ENCODE measurements around the gene ROR2. TPM values are rescaled to one million over a fixed set of nuclear protein-coding genes. Genes with fewer than 3 reads are reported as not detected.
"Not testable (repeated sequence)": the region's sequence is repeated elsewhere in the genome, so short reads cannot be mapped to it uniquely, and the experiment has no call there.

Gene ROR2
- total and polyA plus RNA-seq, 8 donors, result 3.0 to 21.4 (median 9.8) TPM

DNA sequence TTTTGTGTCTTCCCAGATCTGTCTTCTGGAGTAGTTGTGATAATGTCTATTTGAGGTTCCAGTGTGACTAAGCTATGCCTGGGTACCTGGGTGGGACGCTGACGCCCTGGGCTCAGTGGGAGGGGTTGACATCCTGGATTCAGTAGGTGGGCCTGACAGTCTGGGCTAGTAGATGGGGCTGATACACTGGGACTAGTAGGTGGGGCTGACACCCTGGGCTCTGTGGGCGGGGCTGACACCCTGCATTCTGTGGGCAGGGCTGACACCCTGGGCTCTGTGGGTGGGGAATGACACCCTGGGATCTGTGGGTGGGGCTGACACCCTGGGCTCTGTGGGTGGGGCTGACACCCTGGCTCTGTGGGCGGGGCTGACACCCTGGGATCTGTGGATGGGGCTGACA is 153.5 kb downstream of the ROR2 start:
- DNase-seq, result peak in 1 of 2 donors; percentile 56
- Histone ChIP-seq H3K27ac (peak overlapping the region in 3 of 5 donors; percentile 61 to 81 (median 68)), H3K4me1 (peaks cover 4 to 42% (median 23%) of the 10 kb centered on the region in 4 donors)
- H3K36me3 ChIP-seq; H3K9me3 ChIP-seq; H3K4me3 ChIP-seq; intact Hi-C loops (cut with DNase I; ENCODE audit: low total_unique reads); H3K27me3 ChIP-seq: not testable (repeated sequence)
- 70 to 86% (median 83%) methylated on average over 2 to 4 of the region's 4 CpGs for WGBS, 5 donors

- 39 to 47% (median 40%) methylated on average over 6 of the region's 6 CpGs for WGBS, 5 donors
- intact Hi-C loops (cut with DNase I; ENCODE audit: low total_unique reads), result no loop called here
- no peak overlapping the region for H3K4me3 ChIP-seq
- H3K36me3 ChIP-seq, result no peaks in the 10 kb centered on the region
- H3K27me3 ChIP-seq, result no peaks in the 10 kb centered on the region
- H3K27ac ChIP-seq, result peak overlapping the region in 4 of 5 donors; percentile 3 to 81 (median 44)
- H3K4me1 ChIP-seq, result peaks cover 4 to 34% (median 20%) of the 10 kb centered on the region in 4 donors
- TF ChIP-seq CTCF (IDR thresholded peaks at IDR 0.05), result no peak
- no peak for TF ChIP-seq POLR2A (IDR thresholded peaks at IDR 0.05)
- TF ChIP-seq POLR2AphosphoS5 (IDR thresholded peaks at IDR 0.05), result peak in 1 of 3 donors; percentile 52
- peak; percentile 27 for TF ChIP-seq EP300 (IDR thresholded peaks at IDR 0.05)
- no peaks in the 10 kb centered on the region for H3K9me3 ChIP-seq
- DNase-seq, result peak in 1 of 2 donors; percentile 53
These were observed 154.3 kb downstream of the ROR2 start for GRCh38 chr9:91795598-91796241.

DNA sequence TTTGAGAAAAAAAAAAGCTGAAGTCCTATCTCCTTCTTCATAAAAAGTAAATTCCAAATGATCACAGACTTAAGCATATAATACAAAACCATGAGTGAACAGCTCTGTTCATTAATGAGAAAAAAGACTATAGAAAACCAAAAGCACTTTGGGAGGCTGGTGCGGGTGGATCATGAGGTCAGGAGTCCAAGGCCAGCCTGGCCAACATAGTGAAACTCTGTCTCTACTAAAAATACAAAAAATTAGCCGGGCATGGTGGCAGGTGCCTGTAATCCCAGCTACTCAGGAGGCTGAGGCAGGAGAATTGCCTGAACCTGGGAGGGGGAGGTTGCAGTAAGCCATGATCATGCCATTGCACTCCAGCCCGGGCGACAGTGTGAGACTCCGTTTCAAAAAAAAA is 156.7 kb downstream of the ROR2 start:
- 86 to 97% (median 90%) methylated on average over 5 of the region's 5 CpGs for WGBS, 5 donors
- intact Hi-C loops (cut with DNase I; ENCODE audit: low total_unique reads); H3K27me3 ChIP-seq; H3K4me3 ChIP-seq; H3K36me3 ChIP-seq; H3K9me3 ChIP-seq; DNase-seq: not testable (repeated sequence)
- Histone ChIP-seq H3K4me1 (peaks cover 0 to 11% (median 2%) of the 10 kb centered on the region in 4 donors), H3K27ac (peak overlapping the region in 1 of 5 donors; percentile 18)

DNA sequence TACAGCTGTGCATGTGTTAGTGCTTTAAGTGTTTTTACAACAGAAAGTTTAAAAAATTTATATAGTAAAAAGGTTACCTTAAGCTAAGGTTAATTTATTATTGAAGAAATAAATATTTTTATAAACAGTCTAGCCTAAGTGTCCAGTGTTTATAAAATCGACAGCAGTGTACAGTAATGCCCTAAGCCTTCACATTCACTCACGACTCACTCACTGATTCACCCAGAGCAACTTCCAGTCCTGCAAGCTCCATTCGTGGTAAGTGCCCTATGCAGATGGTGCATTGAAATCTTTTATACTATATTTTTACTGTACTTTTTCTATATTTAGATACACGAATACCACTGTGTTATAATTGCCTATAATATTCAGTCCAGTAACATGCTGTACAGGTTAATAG is 159.1 kb downstream of the ROR2 start:
- no peak for TF ChIP-seq CTCF (IDR thresholded peaks at IDR 0.05)
- TF ChIP-seq POLR2A (IDR thresholded peaks at IDR 0.05), result no peak
- no peak for TF ChIP-seq POLR2AphosphoS5 (IDR thresholded peaks at IDR 0.05)
- no peak for TF ChIP-seq EP300 (IDR thresholded peaks at IDR 0.05)
- Histone ChIP-seq H3K36me3 (no peaks in the 10 kb centered on the region), H3K27ac (peak overlapping the region in 1 of 5 donors; percentile 49), H3K4me3 (no peak overlapping the region), H3K27me3 (no peaks in the 10 kb centered on the region), H3K9me3 (no peaks in the 10 kb centered on the region), H3K4me1 (peaks cover 0 to 13% (median 0%) of the 10 kb centered on the region in 4 donors)
- intact Hi-C loops (cut with DNase I; ENCODE audit: low total_unique reads), result no loop called here
- 50 to 58% (median 51%) methylated on average over 4 of the region's 4 CpGs for WGBS, 5 donors
- no peak for DNase-seq

- no peak overlapping the region for H3K4me3 ChIP-seq
- H3K27ac ChIP-seq, result peak overlapping the region in 1 of 5 donors; percentile 10
- TF ChIP-seq POLR2A (IDR thresholded peaks at IDR 0.05) (no peak), CTCF (IDR thresholded peaks at IDR 0.05) (no peak), POLR2AphosphoS5 (IDR thresholded peaks at IDR 0.05) (no peak), EP300 (IDR thresholded peaks at IDR 0.05) (no peak)
- intact Hi-C loops (cut with DNase I; ENCODE audit: low total_unique reads), result no loop called here
- no peaks in the 10 kb centered on the region for H3K9me3 ChIP-seq
- peaks cover 0 to 21% (median 7%) of the 10 kb centered on the region in 4 donors for H3K4me1 ChIP-seq
- 90 to 94% (median 92%) methylated on average over 3 of the region's 3 CpGs for WGBS, 5 donors
- DNase-seq, result no peak
- H3K27me3 ChIP-seq, result no peaks in the 10 kb centered on the region
- no peaks in the 10 kb centered on the region for H3K36me3 ChIP-seq
These were observed 160.1 kb downstream of the ROR2 start for GRCh38 chr9:91789941-91790340.
